ENCODE measurements around the gene AHDC1. TPM values are rescaled to one million over a fixed set of nuclear protein-coding genes. Genes with fewer than 3 reads are reported as not detected.
"Not testable (repeated sequence)": the region's sequence is repeated elsewhere in the genome, so short reads cannot be mapped to it uniquely, and the experiment has no call there.

AHDC1 gene
- polyA plus RNA-seq, 2 of the 4 experiments (the other 2 are of a cell fraction): 1.3 to 11.5 TPM

DNA sequence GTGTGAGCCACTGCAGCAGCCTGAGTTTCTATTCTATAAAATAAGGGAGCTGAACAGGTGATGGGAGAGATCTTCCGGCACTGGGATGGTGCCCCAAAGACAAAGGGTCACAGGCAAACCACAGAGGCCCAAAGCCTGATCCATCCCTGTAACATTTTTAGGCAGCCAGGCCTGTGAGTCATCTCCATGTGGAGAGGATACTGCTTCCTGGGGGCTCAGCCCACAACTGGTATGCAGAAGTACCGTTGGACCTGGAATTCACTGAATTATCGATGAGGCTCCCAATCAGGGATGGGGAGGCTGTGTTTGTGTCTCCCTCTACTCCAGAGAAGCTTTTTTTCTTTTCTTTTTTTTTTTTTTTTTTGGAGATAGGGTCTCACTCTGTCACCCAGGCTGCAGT is 65.2 kb downstream of the AHDC1 start:
- ATAC-seq (no peak), DNase-seq (ENCODE audit: low read depth in 1 of 2, low spot score in 1 of 2) (peak; percentile 28 to 50), FAIRE-seq (no peak)
- Histone ChIP-seq H3K4me3 (no peak overlapping the region), H3K9me3 (no peaks in the 10 kb centered on the region), H3K27ac (peak overlapping the region; percentile 96 to 99), H3K4me1 (peaks cover 80% of the 10 kb centered on the region), H3K4me2 (peak overlapping the region; percentile 65)
- ChIA-PET POLR2A (no interaction called here), CTCF (interaction anchor here (1.5 to 2.5 kb wide), 3 partner anchors 14 to 30 kb away, joined by 5 to 8 read pairs (median 5); no protein-coding TSS in a partner anchor)
- TF ChIP-seq TP53 (CRISPR knock-in tag; IDR thresholded peaks at IDR 0.05) (no peak), MYC (IDR thresholded peaks at IDR 0.05; ENCODE audit: borderline replicate concordance, low read length) (no peak), CBX2 (IDR thresholded peaks at IDR 0.05; ENCODE audit: borderline replicate concordance, low read depth) (no peak), ZSCAN20 (CRISPR knock-in tag; IDR thresholded peaks at IDR 0.05) (no peak), RARB (CRISPR knock-in tag; IDR thresholded peaks at IDR 0.05) (no peak), FOXS1 (CRISPR knock-in tag; IDR thresholded peaks at IDR 0.05) (no peak), RCOR1 (IDR thresholded peaks at IDR 0.05; ENCODE audit: low read depth, low read length) (no peak), NFE2L2 (conservative IDR thresholded peaks at IDR 0.05; ENCODE audit: low read length) (no peak), CHD4 (IDR thresholded peaks at IDR 0.05; ENCODE audit: borderline replicate concordance) (no peak), RAD21 (conservative IDR thresholded peaks at IDR 0.05 in 1 of 2, IDR thresholded peaks at IDR 0.05 in 1 of 2) (no peak), NPAS2 (CRISPR knock-in tag; IDR thresholded peaks at IDR 0.05; ENCODE audit: borderline replicate concordance) (no peak), BHLHE40 (IDR thresholded peaks at IDR 0.05; ENCODE audit: low read depth, low read length) (no peak), EHF (CRISPR knock-in tag; IDR thresholded peaks at IDR 0.05) (no peak), ZNF302 (CRISPR knock-in tag; IDR thresholded peaks at IDR 0.05) (no peak), FOSL2 (IDR thresholded peaks at IDR 0.05) (no peak), FOSL2 (CRISPR knock-in tag; IDR thresholded peaks at IDR 0.05) (peak; percentile 67), KDM5A (IDR thresholded peaks at IDR 0.05) (no peak)
- TF ChIP-seq, protein P1, sequence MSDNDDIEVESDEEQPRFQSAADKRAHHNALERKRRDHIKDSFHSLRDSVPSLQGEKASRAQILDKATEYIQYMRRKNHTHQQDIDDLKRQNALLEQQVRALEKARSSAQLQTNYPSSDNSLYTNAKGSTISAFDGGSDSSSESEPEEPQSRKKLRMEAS (IDR thresholded peaks at IDR 0.05): peak; percentile 78
- WGBS (ENCODE audit: missing lambda C conversion rate): 13% methylated on average over 3 of the region's 3 CpGs

DNA sequence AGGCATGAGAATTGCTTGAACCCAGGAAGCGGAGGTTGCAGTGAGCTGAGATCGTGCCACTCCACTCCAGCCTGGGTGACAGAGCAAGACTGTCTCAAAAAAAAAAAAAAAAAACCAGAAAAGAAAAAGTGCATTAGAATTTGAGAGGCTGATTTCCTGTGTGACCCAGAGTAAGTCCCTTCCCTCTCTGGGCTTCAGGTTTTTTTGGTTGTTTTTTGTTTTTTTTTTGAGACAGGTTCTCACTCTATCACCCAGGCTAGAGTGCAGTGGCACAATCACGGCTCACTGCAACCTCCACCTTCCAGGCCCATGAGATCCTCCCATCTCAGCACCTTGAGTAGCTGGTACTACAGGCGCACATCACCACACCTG is 65.7 kb downstream of the AHDC1 start:
- POLR2A ChIA-PET; DNase-seq (ENCODE audit: low read depth in 1 of 2, low spot score in 1 of 2); FAIRE-seq; H3K4me3 ChIP-seq; ATAC-seq; H3K9me3 ChIP-seq: not testable (repeated sequence)
- Histone ChIP-seq H3K4me1 (peaks cover 76% of the 10 kb centered on the region), H3K27ac (peak overlapping the region; percentile 96 to 99), H3K4me2 (peak overlapping the region; percentile 65)
- 71% methylated on average over 4 of the region's 4 CpGs for WGBS (ENCODE audit: missing lambda C conversion rate)
- CTCF ChIA-PET: interaction anchor here (1.0 to 2.5 kb wide), 3 partner anchors 14 to 30 kb away, joined by 3 to 8 read pairs (median 5); no protein-coding TSS in a partner anchor

DNA sequence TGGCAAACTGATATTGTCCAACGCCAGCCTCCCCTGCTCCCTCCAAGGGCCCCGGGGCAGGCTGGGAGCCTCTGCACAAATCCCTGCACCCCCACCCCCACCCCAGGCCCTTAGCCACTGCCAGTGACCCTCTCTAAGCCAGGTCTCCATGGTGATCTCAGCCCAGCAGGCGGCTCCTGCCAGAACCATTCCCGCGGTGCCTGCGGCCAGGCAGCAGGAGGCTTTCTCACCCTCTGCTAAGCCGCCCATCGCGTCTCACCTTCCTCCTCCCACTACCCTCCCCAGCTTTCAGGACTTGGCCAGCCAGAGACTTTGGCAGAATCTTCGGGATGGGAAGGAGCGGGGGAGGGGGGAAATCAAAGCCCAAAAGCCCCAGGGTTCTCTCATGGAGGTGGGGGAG is 67.2 kb downstream of the AHDC1 start:
- ChIA-PET POLR2A (no interaction called here), CTCF (interaction anchor here (0.7 to 2.3 kb wide), 7 partner anchors 10 to 145 kb away, joined by 3 to 8 read pairs (median 3); no protein-coding TSS in a partner anchor)
- H3K4me2 ChIP-seq: peak overlapping the region; percentile 65
- H3K4me1 ChIP-seq: peaks cover 61% of the 10 kb centered on the region
- ATAC-seq: peak; percentile 26 to 59; a peak in 3 of 6 replicates
- WGBS (ENCODE audit: missing lambda C conversion rate): 25% methylated on average over 10 of the region's 11 CpGs
- no peak overlapping the region for H3K4me3 ChIP-seq
- DNase-seq (ENCODE audit: low read depth in 1 of 2, low spot score in 1 of 2): peak in 1 of 2 experiments; percentile 46
- H3K27ac ChIP-seq: peak overlapping the region; percentile 96 to 99
- no peaks in the 10 kb centered on the region for H3K9me3 ChIP-seq
- no peak for FAIRE-seq
- TF ChIP-seq, protein P2, sequence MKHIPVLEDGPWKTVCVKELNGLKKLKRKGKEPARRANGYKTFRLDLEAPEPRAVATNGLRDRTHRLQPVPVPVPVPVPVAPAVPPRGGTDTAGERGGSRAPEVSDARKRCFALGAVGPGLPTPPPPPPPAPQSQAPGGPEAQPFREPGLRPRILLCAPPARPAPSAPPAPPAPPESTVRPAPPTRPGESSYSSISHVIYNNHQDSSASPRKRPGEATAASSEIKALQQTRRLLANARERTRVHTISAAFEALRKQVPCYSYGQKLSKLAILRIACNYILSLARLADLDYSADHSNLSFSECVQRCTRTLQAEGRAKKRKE (CRISPR knock-in tag; IDR thresholded peaks at IDR 0.05; ENCODE audit: low read depth): no peak
- TF ChIP-seq FOXS1 (CRISPR knock-in tag; IDR thresholded peaks at IDR 0.05): no peak
- TF ChIP-seq, protein P3, sequence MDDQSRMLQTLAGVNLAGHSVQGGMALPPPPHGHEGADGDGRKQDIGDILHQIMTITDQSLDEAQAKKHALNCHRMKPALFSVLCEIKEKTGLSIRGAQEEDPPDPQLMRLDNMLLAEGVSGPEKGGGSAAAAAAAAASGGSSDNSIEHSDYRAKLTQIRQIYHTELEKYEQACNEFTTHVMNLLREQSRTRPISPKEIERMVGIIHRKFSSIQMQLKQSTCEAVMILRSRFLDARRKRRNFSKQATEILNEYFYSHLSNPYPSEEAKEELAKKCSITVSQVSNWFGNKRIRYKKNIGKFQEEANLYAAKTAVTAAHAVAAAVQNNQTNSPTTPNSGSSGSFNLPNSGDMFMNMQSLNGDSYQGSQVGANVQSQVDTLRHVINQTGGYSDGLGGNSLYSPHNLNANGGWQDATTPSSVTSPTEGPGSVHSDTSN (IDR thresholded peaks at IDR 0.05): no peak
- no peak for TF ChIP-seq MAFK (IDR thresholded peaks at IDR 0.05; ENCODE audit: partially characterized antibody)
- no peak for TF ChIP-seq CEBPB (IDR thresholded peaks at IDR 0.05)
- no peak for TF ChIP-seq HOXA7 (CRISPR knock-in tag; IDR thresholded peaks at IDR 0.05)
- TF ChIP-seq MYC (IDR thresholded peaks at IDR 0.05; ENCODE audit: borderline replicate concordance, low read length): no peak
- no peak for TF ChIP-seq RFX5 (IDR thresholded peaks at IDR 0.05)
- no peak for TF ChIP-seq RCOR1 (IDR thresholded peaks at IDR 0.05; ENCODE audit: low read depth, low read length)
- no peak for TF ChIP-seq GATA3 (IDR thresholded peaks at IDR 0.05; ENCODE audit: borderline replicate concordance)
- no peak for TF ChIP-seq FOSL2 (IDR thresholded peaks at IDR 0.05)
- no peak for TF ChIP-seq FOSL2 (CRISPR knock-in tag; IDR thresholded peaks at IDR 0.05)
- no peak for TF ChIP-seq POLR2AphosphoS2 (conservative IDR thresholded peaks at IDR 0.05; ENCODE audit: low read length)
- no peak for TF ChIP-seq POLR2A (IDR thresholded peaks at IDR 0.05; ENCODE audit: low read length)
- TF ChIP-seq, protein P4, sequence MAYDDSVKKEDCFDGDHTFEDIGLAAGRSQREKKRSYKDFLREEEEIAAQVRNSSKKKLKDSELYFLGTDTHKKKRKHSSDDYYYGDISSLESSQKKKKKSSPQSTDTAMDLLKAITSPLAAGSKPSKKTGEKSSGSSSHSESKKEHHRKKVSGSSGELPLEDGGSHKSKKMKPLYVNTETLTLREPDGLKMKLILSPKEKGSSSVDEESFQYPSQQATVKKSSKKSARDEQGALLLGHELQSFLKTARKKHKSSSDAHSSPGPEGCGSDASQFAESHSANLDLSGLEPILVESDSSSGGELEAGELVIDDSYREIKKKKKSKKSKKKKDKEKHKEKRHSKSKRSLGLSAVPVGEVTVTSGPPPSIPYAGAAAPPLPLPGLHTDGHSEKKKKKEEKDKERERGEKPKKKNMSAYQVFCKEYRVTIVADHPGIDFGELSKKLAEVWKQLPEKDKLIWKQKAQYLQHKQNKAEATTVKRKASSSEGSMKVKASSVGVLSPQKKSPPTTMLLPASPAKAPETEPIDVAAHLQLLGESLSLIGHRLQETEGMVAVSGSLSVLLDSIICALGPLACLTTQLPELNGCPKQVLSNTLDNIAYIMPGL (CRISPR knock-in tag; IDR thresholded peaks at IDR 0.05; ENCODE audit: borderline replicate concordance): no peak
- no peak for TF ChIP-seq RARB (CRISPR knock-in tag; IDR thresholded peaks at IDR 0.05)
- no peak for TF ChIP-seq TFCP2L1 (CRISPR knock-in tag; IDR thresholded peaks at IDR 0.05)
- no peak for TF ChIP-seq KDM1A (IDR thresholded peaks at IDR 0.05; ENCODE audit: low read depth)

Data from A549 (cell line).